ENCODE results near the gene POLR2B. TPM values are rescaled to one million over a fixed set of nuclear protein-coding genes. Genes with fewer than 3 reads are reported as not detected.
"Not testable (repeated sequence)": the region's sequence is repeated elsewhere in the genome, so short reads cannot be mapped to it uniquely, and the experiment has no call there.

Gene POLR2B
- total RNA-seq, 2 experiments from 2014 or later: 70.0 to 72.5 TPM

DNA sequence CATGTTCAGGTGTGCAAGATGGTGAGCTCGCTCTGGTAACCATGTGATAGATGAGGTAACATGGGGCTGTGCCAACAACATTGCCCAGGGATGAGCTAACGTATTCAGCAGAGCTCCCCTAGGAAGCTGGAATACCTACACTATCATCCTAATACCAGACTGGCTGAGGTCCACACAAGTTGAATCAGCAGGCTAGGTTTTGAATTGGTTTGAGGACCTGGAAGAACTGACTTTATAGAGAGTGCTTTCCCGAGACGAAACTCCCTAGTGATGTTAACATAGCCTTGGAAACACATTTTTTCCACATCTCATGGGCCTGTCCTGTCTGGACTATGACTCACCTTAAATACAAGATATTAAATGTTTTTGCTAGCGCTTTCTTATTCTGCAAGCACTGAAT lies 74.8 kb downstream of the POLR2B start:
- ATAC-seq (ENCODE audit: poor library complexity) (no peak), DNase-seq (no peak)
- Mint-ChIP-seq H3K4me1 (ENCODE audit: low read depth) (no peaks in the 10 kb centered on the region), H3K9me3 (no peaks in the 10 kb centered on the region), H3K4me3 (no peak overlapping the region), H3K27ac (no peak overlapping the region), H3K27me3 (peaks cover 46% of the 10 kb centered on the region), H3K36me3 (ENCODE audit: low read depth) (no peaks in the 10 kb centered on the region)
- intact Hi-C loops (cut with DNase I, micrococcal nuclease): no loop called here
- TF ChIP-seq, protein P1, sequence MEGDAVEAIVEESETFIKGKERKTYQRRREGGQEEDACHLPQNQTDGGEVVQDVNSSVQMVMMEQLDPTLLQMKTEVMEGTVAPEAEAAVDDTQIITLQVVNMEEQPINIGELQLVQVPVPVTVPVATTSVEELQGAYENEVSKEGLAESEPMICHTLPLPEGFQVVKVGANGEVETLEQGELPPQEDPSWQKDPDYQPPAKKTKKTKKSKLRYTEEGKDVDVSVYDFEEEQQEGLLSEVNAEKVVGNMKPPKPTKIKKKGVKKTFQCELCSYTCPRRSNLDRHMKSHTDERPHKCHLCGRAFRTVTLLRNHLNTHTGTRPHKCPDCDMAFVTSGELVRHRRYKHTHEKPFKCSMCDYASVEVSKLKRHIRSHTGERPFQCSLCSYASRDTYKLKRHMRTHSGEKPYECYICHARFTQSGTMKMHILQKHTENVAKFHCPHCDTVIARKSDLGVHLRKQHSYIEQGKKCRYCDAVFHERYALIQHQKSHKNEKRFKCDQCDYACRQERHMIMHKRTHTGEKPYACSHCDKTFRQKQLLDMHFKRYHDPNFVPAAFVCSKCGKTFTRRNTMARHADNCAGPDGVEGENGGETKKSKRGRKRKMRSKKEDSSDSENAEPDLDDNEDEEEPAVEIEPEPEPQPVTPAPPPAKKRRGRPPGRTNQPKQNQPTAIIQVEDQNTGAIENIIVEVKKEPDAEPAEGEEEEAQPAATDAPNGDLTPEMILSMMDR (IDR thresholded peaks at IDR 0.05): no peak
- H3K4me1 ChIP-seq (ENCODE audit: insufficient read depth, low read length): no peaks in the 10 kb centered on the region
- CTCF ChIA-PET: no interaction called here
- H3K9me3 ChIP-seq (ENCODE audit: control insufficient read depth in 1 of 2, insufficient read depth in 1 of 2, low read length in 2 of 2): no peaks in the 10 kb centered on the region
- no peaks in the 10 kb centered on the region for H3K36me3 ChIP-seq (ENCODE audit: insufficient read depth, low read length)
- H3K4me3 ChIP-seq (ENCODE audit: low read length): no peak overlapping the region
- POLR2A ChIA-PET: no interaction called here
- H3K27ac ChIP-seq (ENCODE audit: low read depth in 1 of 2, low read length in 2 of 2): no peak overlapping the region
- peaks cover 4 to 18% of the 10 kb centered on the region in 2 experiments for H3K27me3 ChIP-seq (ENCODE audit: control insufficient read depth in 1 of 2, insufficient read depth in 2 of 2, low read length in 2 of 2)

DNA sequence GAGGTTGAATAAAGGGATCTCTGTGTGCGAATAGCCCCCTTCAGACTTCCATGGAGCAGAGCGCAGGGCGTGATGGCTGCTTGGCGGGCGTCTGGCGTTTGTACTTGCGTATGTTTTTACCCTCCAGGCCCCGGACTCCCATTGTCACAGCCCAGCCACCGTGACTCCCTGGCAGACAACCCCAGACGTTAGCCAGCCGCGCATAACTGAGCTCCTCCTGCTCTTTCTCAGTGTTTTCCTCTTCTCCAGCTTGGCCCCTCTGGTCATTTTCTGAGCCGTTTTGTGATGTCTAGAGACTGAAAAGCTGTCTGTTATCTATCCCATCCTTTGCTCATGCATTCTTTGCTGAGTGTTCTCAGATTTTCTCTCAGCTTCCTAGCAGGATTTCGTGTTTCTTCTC lies 77.2 kb downstream of the POLR2B start:
- Mint-ChIP-seq H3K9me3 (no peaks in the 10 kb centered on the region), H3K36me3 (ENCODE audit: low read depth) (no peaks in the 10 kb centered on the region), H3K4me3 (no peak overlapping the region), H3K27ac (no peak overlapping the region), H3K4me1 (ENCODE audit: low read depth) (no peaks in the 10 kb centered on the region), H3K27me3 (peaks cover 45% of the 10 kb centered on the region)
- TF ChIP-seq, protein P1 (IDR thresholded peaks at IDR 0.05): no peak
- ChIA-PET CTCF (no interaction called here), POLR2A (no interaction called here)
- Histone ChIP-seq H3K27ac (ENCODE audit: low read depth in 1 of 2, low read length in 2 of 2) (no peak overlapping the region), H3K4me1 (ENCODE audit: insufficient read depth, low read length) (no peaks in the 10 kb centered on the region), H3K27me3 (ENCODE audit: control insufficient read depth in 1 of 2, insufficient read depth in 2 of 2, low read length in 2 of 2) (peaks cover 4 to 18% of the 10 kb centered on the region in 2 experiments), H3K36me3 (ENCODE audit: insufficient read depth, low read length) (no peaks in the 10 kb centered on the region), H3K9me3 (ENCODE audit: control insufficient read depth in 1 of 2, insufficient read depth in 1 of 2, low read length in 2 of 2) (no peaks in the 10 kb centered on the region), H3K4me3 (ENCODE audit: low read length) (no peak overlapping the region)
- ATAC-seq (ENCODE audit: poor library complexity) (no peak), DNase-seq (no peak)
- intact Hi-C loops (cut with DNase I, micrococcal nuclease): no loop called here

DNA sequence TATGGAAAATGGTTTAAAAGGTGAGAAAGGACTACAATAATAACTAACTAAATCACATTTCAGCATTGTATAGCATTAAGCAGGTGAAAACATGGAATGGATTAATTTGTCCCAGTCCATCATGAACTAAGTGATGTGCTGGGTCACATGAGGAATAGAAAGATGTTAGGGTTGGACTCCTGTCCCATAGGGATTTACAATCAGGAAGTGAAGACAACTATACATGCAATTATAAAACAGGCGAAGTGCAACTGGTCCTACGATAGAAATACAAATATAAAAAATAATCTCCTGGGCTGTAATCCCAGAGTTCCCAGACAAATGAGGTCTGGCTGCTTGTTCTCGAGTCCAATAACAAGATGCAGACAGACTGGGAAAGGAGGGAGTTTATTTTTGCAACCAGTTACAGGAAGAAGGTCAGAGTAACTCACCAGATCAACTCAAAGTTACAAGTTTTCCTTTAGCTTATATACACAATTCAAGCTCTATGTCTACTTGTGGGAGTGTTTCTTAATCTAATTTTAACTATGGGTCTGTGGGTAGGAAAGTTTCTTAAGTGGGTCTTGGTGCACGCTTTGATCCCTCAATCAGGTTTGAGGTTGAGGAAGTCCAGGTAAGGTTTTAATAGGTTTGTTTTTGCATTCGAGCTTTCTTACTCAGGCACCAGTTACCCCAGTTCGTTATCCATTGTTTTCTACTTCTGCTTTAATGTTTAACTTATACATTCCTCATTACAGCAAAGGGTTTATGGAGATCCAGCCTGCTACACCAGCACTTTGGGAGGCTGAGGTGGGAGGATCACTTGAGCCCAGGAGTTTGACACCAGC lies 81.4 kb downstream of the POLR2B start:
- Histone ChIP-seq H3K4me3 (ENCODE audit: low read length) (no peak overlapping the region), H3K36me3 (ENCODE audit: insufficient read depth, low read length) (no peaks in the 10 kb centered on the region), H3K9me3 (ENCODE audit: control insufficient read depth in 1 of 2, insufficient read depth in 1 of 2, low read length in 2 of 2) (no peaks in the 10 kb centered on the region), H3K27me3 (ENCODE audit: control insufficient read depth in 1 of 2, insufficient read depth in 2 of 2, low read length in 2 of 2) (peaks cover 4 to 18% of the 10 kb centered on the region in 2 experiments), H3K4me1 (ENCODE audit: insufficient read depth, low read length) (no peaks in the 10 kb centered on the region), H3K27ac (ENCODE audit: low read depth in 1 of 2, low read length in 2 of 2) (no peak overlapping the region)
- ATAC-seq (ENCODE audit: poor library complexity) (no peak), DNase-seq (no peak)
- Mint-ChIP-seq H3K36me3 (ENCODE audit: low read depth) (no peaks in the 10 kb centered on the region), H3K9me3 (no peaks in the 10 kb centered on the region), H3K27me3 (peaks cover 30% of the 10 kb centered on the region), H3K27ac (no peak overlapping the region), H3K4me1 (ENCODE audit: low read depth) (no peaks in the 10 kb centered on the region), H3K4me3 (no peak overlapping the region)
- intact Hi-C loops (cut with DNase I, micrococcal nuclease): no loop called here
- CTCF ChIA-PET: no interaction called here
- TF ChIP-seq, protein P1 (IDR thresholded peaks at IDR 0.05): no peak
- POLR2A ChIA-PET: no interaction called here

DNA sequence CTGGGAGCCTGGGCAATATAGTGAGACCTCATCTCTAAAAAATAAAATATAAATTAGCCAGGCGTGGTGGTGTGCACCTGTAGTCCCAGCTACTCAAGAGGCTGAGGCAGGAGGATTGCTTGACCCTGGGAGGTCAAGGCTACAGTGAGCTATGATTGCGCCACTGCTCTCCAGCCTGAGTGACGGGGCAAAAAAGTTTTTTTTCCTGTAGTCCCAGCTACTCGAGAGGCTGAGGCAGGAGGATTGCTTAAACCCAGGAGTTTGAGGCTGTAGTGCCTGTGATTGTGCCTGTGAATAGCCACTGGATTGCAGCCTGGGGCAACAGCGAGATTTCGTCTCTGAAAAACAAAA lies 82.0 kb downstream of the POLR2B start:
- intact Hi-C loops (cut with DNase I, micrococcal nuclease); H3K4me1 ChIP-seq (ENCODE audit: insufficient read depth, low read length): not testable (repeated sequence)
- peaks cover 26% of the 10 kb centered on the region for H3K27me3 Mint-ChIP-seq

More for the DNA sequence above, 82.0 kb downstream of the POLR2B start:
- DNase-seq; H3K4me1 Mint-ChIP-seq (ENCODE audit: low read depth); ATAC-seq (ENCODE audit: poor library complexity); H3K36me3 Mint-ChIP-seq (ENCODE audit: low read depth); POLR2A ChIA-PET; CTCF ChIA-PET; H3K27ac ChIP-seq (ENCODE audit: low read depth in 1 of 2, low read length in 2 of 2); H3K9me3 Mint-ChIP-seq; H3K9me3 ChIP-seq (ENCODE audit: control insufficient read depth in 1 of 2, insufficient read depth in 1 of 2, low read length in 2 of 2); H3K36me3 ChIP-seq (ENCODE audit: insufficient read depth, low read length); H3K4me3 ChIP-seq (ENCODE audit: low read length); H3K4me3 Mint-ChIP-seq; H3K27ac Mint-ChIP-seq: not testable (repeated sequence)
- H3K27me3 ChIP-seq (ENCODE audit: control insufficient read depth in 1 of 2, insufficient read depth in 2 of 2, low read length in 2 of 2): peaks cover 4 to 16% of the 10 kb centered on the region in 2 experiments
